ENCODE measurements around the gene ID1.

- TF ChIP-seq CTCF (IDR thresholded peaks at IDR 0.05 in 8 of 11, conservative IDR thresholded peaks at IDR 0.05 in 3 of 11) (peak in 3 of 11 experiments; percentile 9 to 36 (median 13)), POLR2A (IDR thresholded peaks at IDR 0.05) (peak in 2 of 3 donors; percentile 57 to 58), POLR2AphosphoS5 (IDR thresholded peaks at IDR 0.05) (peak; percentile 93 to 96 (median 95))
These were observed 32.2 kb upstream of the ID1 start for GRCh38 chr20:31572701-31573554.
